ENCODE data around the gene TMPRSS9. TPM values are rescaled to one million over a fixed set of nuclear protein-coding genes. Genes with fewer than 3 reads are reported as not detected.

TMPRSS9 gene
- total RNA-seq, 1 experiment from 2014 or later, result 0.66 TPM

DNA sequence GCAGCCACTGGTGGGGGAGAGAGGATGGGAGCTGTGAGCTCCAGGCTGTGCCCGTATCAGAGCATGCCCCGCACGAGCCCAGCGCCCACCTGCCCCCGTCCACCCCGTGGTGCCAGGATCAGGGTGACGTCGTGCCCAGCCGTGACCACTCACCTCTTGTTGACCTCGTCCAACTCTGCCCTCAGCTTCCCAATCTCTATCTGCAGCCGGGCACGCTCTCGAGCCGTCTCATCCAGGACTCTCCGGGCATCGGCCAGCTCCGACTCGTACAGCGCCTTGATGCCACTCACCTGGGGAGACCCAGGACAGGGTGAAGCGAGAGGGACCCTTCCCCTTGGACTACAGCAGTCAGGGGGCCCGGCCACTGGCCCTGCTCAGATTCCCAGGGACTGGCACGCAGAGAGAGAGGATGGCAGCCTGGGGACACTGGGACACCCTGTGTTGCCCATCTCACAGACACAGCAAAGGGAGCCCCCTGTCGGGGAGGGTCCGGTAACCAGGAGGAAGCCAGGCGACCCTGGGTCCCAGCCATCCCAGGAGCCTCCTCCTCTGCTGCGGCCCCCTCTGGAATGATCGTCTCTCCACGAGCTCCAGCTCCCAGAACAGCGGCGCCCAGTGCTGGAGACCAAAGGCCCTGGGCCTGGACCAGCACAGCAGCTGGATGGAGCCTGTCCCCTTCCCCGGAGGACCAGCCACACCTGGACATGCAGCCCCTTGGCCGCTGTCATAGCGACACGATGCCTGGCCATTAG lies 84.4 kb downstream of the TMPRSS9 start:
- Histone ChIP-seq H3K9me3 (no peaks in the 10 kb centered on the region), H3K4me1 (no peaks in the 10 kb centered on the region), H3K27me3 (replicated peaks; ENCODE audit: control insufficient read depth, insufficient read depth, low read length) (no peaks in the 10 kb centered on the region), H3K36me3 (ENCODE audit: control insufficient read depth, insufficient read depth, low read length) (no peaks in the 10 kb centered on the region), H3K4me3 (ENCODE audit: low read depth, low read length) (no peak overlapping the region)
- POLR2A ChIA-PET, result no interaction called here
- no peak for DNase-seq
- no peaks in the 10 kb centered on the region for H3K4me1 Mint-ChIP-seq (ENCODE audit: low read depth, unreplicated experiment)
- no TSS peak for BruUV-seq (replicated peaks)
- no peaks in the 10 kb centered on the region for H3K27me3 Mint-ChIP-seq (ENCODE audit: insufficient read depth, unreplicated experiment)
- CTCF ChIA-PET, result interaction anchor here (0.6 kb wide), 1 partner anchor 193 kb away, joined by 4 read pairs; no protein-coding TSS in a partner anchor
- H3K9me3 Mint-ChIP-seq (ENCODE audit: unreplicated experiment), result no peaks in the 10 kb centered on the region
- H3K27ac Mint-ChIP-seq (ENCODE audit: unreplicated experiment), result no peak overlapping the region
- TF ChIP-seq, protein P1, sequence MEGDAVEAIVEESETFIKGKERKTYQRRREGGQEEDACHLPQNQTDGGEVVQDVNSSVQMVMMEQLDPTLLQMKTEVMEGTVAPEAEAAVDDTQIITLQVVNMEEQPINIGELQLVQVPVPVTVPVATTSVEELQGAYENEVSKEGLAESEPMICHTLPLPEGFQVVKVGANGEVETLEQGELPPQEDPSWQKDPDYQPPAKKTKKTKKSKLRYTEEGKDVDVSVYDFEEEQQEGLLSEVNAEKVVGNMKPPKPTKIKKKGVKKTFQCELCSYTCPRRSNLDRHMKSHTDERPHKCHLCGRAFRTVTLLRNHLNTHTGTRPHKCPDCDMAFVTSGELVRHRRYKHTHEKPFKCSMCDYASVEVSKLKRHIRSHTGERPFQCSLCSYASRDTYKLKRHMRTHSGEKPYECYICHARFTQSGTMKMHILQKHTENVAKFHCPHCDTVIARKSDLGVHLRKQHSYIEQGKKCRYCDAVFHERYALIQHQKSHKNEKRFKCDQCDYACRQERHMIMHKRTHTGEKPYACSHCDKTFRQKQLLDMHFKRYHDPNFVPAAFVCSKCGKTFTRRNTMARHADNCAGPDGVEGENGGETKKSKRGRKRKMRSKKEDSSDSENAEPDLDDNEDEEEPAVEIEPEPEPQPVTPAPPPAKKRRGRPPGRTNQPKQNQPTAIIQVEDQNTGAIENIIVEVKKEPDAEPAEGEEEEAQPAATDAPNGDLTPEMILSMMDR (IDR thresholded peaks at IDR 0.05; ENCODE audit: insufficient read depth in 1 of 2, low read depth in 1 of 2, low read length in 1 of 2, severe bottlenecking in 1 of 2, unreplicated experiment in 1 of 2), result no peak
- no peak overlapping the region for H3K4me3 Mint-ChIP-seq (ENCODE audit: unreplicated experiment)
- intact Hi-C loops (cut with micrococcal nuclease; ENCODE audit: unreplicated experiment), result no loop called here
- H3K36me3 Mint-ChIP-seq (ENCODE audit: insufficient read depth, unreplicated experiment), result peaks cover 29% of the 10 kb centered on the region

DNA sequence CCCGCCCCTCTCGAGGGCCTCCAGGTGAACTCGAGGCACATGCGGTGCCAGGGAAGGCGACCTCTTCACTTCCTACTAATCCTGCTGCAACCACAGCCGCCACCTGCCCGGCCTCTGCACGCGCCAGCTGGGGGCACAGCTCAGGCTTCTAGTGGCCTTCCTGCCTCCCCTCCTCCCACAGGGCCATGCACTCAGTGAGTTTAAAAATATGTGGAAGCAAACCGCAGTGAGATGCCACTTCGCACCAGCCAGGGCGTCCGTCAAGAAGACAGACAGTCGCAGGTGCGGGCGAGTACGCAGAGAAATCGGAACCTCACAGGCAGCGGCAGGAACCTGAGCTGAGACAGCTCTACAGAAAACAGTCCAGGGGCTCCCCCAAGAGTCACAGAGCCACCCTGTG lies 86.3 kb downstream of the TMPRSS9 start:
- no TSS peak for BruUV-seq (replicated peaks)
- no peaks in the 10 kb centered on the region for H3K4me1 ChIP-seq
- H3K36me3 ChIP-seq (ENCODE audit: control insufficient read depth, insufficient read depth, low read length), result no peaks in the 10 kb centered on the region
- no peaks in the 10 kb centered on the region for H3K27me3 Mint-ChIP-seq (ENCODE audit: insufficient read depth, unreplicated experiment)
- ChIA-PET POLR2A (no interaction called here), CTCF (no interaction called here)
- H3K27me3 ChIP-seq (replicated peaks; ENCODE audit: control insufficient read depth, insufficient read depth, low read length), result no peaks in the 10 kb centered on the region
- H3K36me3 Mint-ChIP-seq (ENCODE audit: insufficient read depth, unreplicated experiment), result peaks cover 19% of the 10 kb centered on the region
- TF ChIP-seq, protein P1 (IDR thresholded peaks at IDR 0.05; ENCODE audit: insufficient read depth in 1 of 2, low read depth in 1 of 2, low read length in 1 of 2, severe bottlenecking in 1 of 2, unreplicated experiment in 1 of 2), result no peak
- H3K4me3 ChIP-seq (ENCODE audit: low read depth, low read length), result no peak overlapping the region
- no peaks in the 10 kb centered on the region for H3K9me3 Mint-ChIP-seq (ENCODE audit: unreplicated experiment)
- DNase-seq, result no peak
- intact Hi-C loops (cut with micrococcal nuclease; ENCODE audit: unreplicated experiment), result no loop called here
- no peak overlapping the region for H3K27ac Mint-ChIP-seq (ENCODE audit: unreplicated experiment)
- H3K4me3 Mint-ChIP-seq (ENCODE audit: unreplicated experiment), result no peak overlapping the region
- no peaks in the 10 kb centered on the region for H3K4me1 Mint-ChIP-seq (ENCODE audit: low read depth, unreplicated experiment)
- no peaks in the 10 kb centered on the region for H3K9me3 ChIP-seq

DNA sequence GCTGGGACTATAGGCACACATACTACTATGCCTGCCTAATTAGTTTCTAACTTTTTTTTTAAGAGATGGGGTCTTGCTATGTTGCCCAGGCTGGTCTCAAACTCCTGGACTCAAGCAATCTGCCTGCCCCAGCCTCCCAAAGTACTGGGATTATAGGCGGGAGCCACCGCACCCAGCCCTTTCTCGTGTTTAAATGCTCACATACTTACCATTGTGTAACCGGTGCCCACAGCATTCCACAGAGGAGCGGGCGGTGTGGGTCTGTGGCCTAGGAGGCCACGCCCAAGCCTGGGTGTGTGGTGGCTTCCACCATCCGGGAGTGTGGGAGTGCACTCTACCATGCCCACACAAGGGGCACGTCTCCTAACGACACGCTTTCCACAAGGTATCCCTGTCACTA lies 89.0 kb downstream of the TMPRSS9 start:
- H3K9me3 Mint-ChIP-seq (ENCODE audit: unreplicated experiment), result no peaks in the 10 kb centered on the region
- no TSS peak for BruUV-seq (replicated peaks)
- no peaks in the 10 kb centered on the region for H3K4me1 Mint-ChIP-seq (ENCODE audit: low read depth, unreplicated experiment)
- peaks cover 20% of the 10 kb centered on the region for H3K36me3 Mint-ChIP-seq (ENCODE audit: insufficient read depth, unreplicated experiment)
- no peak overlapping the region for H3K27ac Mint-ChIP-seq (ENCODE audit: unreplicated experiment)
- no peak overlapping the region for H3K4me3 Mint-ChIP-seq (ENCODE audit: unreplicated experiment)
- ChIA-PET CTCF (no interaction called here), POLR2A (no interaction called here)
- TF ChIP-seq, protein P1 (IDR thresholded peaks at IDR 0.05; ENCODE audit: insufficient read depth in 1 of 2, low read depth in 1 of 2, low read length in 1 of 2, severe bottlenecking in 1 of 2, unreplicated experiment in 1 of 2), result no peak
- Histone ChIP-seq H3K27me3 (replicated peaks; ENCODE audit: control insufficient read depth, insufficient read depth, low read length) (no peaks in the 10 kb centered on the region), H3K9me3 (no peaks in the 10 kb centered on the region), H3K4me3 (ENCODE audit: low read depth, low read length) (no peak overlapping the region), H3K36me3 (ENCODE audit: control insufficient read depth, insufficient read depth, low read length) (no peaks in the 10 kb centered on the region), H3K4me1 (no peaks in the 10 kb centered on the region)
- no peaks in the 10 kb centered on the region for H3K27me3 Mint-ChIP-seq (ENCODE audit: insufficient read depth, unreplicated experiment)
- DNase-seq, result no peak
- intact Hi-C loops (cut with micrococcal nuclease; ENCODE audit: unreplicated experiment), result no loop called here

All from Caco-2 (cell line).